Suppressor macrophage treated with lipopolysaccharide for 1 hour (primary cell): ENCODE measurements around the gene SEMG1.

Experiments used
- DNase-seq, 3 donors: peaks; one replicate each; pipeline ENCODE4 v3.0.0-alpha.2; 2020 to 2022

The SEMG1 gene, protein sequence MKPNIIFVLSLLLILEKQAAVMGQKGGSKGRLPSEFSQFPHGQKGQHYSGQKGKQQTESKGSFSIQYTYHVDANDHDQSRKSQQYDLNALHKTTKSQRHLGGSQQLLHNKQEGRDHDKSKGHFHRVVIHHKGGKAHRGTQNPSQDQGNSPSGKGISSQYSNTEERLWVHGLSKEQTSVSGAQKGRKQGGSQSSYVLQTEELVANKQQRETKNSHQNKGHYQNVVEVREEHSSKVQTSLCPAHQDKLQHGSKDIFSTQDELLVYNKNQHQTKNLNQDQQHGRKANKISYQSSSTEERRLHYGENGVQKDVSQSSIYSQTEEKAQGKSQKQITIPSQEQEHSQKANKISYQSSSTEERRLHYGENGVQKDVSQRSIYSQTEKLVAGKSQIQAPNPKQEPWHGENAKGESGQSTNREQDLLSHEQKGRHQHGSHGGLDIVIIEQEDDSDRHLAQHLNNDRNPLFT

DNA sequence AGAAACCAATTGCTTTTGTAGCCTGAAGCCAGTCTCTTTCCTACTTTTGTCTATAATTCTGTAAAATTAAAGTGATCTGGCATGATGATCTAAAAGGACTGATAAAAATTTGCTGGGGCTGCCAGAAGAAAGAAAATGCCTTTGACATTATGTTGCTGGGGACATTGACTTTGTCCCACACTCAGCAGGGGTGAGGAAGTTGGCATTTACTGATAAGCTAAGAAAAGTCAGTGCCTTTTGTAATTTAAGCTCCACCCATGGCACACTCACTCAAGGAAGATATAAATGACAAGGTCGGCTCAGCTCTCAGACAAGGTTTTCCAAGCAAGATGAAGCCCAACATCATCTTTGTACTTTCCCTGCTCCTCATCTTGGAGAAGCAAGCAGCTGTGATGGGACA is at the start of gene SEMG1:
SEMG1 (plus strand) TSS at position 309 of the 400 bp plus-strand sequence; CDS start at position 330, 21 bp downstream.
- DNase-seq: no peak

DNA sequence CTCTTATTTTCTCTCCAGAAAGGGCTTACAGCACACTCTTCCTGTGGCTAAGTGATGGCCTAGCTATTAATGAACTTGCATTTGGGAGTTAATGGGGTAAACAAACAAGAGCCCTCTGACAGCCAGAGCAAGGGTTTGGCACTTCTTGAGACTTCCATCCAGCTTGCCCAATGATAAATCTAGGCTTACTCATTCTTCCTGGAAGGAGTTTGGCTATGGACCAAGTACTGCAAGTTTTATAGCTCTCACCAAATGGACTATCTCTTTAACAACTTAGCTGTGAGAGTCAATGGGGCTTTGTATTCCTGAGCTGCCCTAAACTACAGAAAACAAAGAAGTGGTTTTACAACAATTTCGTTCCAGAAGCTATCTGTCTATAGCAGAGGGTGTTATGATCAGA is 48.9 kb upstream of the SEMG1 start:
- DNase-seq: no peak

DNA sequence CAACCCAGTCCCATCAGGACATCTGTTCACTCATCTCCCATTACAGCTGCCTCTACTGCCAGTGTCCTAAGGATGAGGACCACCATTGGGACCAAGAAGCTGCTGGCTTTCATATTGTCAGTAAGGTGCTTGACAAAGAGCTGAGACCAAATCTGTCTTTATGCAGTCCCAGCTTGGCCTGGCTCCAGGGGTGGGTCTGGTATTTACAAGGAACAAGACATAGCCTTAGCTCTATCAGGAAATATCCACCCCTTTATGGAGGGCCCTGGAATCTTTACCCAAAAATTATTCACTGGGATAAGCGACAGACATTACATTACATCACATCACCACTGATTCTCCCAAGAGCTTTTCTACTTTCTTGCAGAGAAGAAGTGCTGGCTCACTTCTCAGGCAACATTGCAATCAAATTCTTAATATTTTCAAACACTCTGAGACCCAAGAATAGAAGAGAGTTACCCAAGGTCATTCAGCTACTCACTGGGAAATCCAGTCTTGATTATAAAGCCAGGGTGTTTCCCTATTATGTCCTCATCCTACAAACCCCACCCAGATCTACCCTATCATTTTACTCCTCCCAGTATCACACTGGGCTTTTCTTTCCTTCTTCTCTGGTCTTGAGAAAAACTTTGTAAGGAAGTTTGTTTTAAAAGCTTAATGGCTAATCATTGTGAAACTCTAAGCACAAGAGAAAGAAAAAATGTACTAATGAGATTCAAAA is 43.6 kb upstream of the SEMG1 start:
- peak; percentile 15 to 53 (median 26) for DNase-seq

DNA sequence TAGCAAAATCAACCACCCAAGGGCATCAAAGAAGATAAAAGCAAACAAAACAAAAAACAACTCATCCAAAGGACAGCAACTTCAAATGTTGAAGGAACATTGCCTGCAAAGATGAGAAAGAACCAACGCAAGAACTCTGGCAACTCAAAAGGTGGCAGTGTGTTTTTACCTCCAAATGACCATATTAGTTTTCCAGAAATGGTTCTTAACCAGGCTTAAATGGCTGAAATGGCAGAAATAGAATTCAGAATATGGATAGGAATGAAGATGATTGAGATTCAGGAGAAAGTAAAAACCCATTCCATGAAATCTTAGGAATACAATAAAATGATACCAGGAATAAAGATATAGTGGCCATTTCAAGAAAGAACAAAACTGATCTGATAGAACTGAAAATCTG is 41.9 kb upstream of the SEMG1 start:
- DNase-seq: no peak

DNA sequence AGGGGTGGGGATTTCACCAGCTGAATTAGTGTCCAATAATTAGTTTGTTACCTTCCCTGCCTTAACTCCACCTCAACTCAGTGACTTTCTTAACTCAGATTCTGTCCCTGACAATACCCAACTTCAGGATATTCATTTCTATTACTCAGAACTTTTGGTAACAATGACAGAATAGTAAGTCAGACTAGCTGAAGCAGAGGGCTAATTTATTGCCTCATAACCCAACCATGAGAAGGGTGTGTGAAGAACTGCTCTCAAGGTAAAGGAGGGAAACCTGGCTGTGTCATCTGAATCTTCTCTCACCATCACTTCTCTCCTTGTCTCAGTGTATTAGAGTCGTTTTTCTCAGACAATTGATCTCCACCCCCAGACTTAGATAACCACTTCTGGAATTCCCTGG is 33.3 kb upstream of the SEMG1 start:
- no peak for DNase-seq

DNA sequence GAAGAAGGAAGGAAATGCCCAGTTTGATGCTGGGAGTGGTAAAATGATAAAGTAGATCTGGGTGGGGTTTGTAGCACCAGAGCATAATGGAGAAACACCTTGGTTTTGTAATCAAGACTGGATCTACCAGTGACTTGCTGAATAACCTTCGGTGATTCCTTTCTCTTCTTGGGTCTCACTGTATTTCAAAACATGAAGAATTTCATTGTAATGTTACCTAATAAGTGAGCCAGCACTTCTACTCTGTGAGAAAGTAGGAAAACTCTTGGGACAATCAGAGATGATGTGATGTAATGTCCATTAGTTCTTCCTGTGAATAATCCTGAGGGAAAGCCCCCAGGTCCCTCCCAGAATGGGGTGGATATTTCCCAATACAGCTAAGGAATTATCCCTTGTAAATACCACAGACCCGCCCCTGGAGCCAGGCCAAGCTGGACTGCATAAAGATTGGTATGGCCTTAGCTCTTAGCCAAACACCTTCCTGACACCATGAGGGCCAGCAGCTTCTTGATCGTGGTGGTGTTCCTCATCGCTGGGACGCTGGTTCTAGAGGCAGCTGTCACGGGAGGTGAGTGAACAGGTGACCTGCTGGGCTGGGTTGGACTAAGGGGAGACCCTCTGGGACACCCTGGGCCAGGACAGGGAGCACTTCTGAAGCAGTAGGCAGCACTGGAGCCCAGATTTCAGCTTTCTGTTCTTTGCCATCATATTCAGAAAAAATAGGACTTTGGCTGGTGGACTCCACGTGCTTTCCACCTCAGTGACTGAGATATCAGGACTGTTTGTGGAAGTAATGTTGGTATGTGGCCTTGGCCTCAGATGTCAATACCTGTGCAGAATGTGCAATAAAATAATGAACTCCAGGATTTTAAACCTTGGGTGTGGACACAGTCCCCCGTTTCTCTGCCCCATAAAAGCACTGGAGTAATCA is 32.1 kb upstream of the SEMG1 start, which contains the start of gene PI3:
PI3 (plus strand) TSS at position 469 of the 931 bp plus-strand sequence; CDS start at position 490, 21 bp downstream.
- DNase-seq: peak; percentile 51 to 71 (median 68)

DNA sequence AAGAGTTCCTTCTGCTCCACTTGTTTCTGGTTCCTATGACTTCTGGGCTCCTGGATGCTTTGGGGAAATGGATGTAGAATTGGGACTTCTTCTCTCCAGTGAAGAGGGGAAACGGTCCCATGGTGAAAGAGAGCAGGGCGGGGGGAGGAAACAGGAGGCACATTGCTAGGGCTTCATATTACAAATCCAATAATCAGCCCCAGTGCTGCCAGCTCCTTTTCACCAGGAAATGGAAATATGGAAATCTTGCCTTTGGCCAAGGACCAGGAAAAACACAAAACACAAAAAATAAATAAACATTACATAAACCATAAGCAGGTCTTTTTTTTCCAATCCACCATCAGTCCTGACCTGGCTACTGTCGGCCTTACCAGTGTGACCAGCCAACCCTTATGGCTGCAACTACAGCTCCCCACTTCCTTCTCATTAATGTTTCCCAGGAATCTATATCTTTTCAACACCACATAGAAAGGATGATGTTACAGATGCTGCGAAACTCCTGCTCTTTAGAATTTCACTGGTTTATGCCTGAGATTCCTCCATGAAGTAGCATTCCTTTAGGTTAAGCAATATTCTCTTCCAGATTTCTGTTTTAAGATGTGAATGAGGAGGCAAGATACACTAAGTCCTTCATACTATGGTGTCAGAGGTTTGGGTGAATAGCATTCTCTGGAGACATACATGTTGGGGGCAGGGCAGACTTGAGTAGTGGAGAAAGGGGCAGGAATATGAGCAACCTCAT is 30.1 kb upstream of the SEMG1 start:
- no peak for DNase-seq

DNA sequence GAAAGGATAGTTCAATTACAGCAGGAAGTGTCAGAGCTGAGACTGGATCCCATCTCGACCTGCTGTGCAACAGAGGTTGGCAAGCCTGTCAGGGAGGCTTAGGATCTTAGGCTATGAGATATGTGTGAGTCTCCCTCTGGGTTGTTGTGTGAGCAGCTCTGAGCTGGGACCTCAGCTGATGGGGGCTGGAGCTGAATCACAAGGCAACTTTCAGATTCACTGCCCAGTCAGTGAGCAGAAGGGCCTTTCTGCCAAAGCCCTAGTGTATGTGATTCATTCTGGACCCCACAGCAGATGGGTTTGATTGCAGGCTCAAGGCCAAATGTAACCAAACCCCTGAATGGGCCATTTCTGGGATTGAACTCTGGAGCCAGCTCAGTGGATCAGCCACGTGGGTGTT is 27.7 kb upstream of the SEMG1 start:
- peak in 2 of 3 donors; percentile 8 to 20 for DNase-seq

DNA sequence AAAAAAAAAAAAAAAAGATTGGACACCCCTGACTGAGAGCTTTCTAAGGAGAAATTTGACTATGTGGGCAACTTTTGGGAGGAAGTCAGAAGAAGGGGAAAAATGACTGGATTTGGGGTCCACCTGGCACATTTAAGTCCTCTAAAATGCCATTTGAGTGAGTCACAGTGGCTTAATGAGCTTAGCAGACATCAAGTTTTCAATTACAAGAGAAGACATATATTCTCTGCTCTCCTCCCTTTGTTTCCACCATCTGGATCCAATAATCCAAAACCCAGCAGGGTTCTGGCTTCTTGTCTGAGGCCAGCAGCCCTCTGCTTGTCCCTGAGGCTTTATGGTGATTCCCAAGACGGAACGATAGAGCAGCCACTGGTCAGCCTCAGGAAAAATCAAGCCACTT is 25.2 kb upstream of the SEMG1 start:
- no peak for DNase-seq

DNA sequence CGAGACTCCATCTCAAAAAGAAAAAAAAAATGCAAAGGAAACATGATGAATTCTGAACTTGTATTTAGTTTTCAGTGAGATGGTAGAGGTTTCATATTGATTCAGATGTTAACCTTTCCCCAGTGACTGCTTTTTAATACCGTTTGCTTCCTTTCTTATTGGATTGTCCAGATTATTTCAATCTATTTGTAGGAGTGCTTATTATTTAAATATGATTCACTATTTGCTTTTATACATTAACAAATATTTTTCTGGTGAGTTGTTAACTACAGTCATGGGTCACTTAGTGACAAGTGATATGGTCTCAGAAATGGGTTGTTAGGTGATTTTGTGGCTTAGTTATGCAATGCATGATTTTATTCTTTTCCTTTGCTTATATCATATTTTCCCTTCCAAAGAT is 23.7 kb upstream of the SEMG1 start:
- no peak for DNase-seq

DNA sequence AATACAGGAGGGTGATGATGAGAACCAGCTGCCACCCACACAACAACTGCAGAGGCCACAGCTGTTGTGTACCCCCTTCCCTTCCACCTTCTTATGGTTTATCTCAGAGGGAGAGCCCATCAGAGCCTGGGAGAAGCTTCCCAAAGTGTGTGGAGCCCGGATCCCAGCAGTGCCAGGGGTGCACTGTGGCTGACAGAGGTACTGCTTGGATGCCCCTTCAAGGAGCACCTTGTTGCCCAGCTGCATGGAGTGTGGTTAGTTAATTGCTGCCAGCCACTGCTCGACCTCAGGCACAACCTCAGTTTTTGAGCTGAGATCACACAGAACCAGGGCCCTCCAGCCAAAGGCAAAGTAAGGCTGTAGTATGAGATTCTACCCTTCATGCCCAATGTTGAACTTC is 19.1 kb upstream of the SEMG1 start:
- no peak for DNase-seq

DNA sequence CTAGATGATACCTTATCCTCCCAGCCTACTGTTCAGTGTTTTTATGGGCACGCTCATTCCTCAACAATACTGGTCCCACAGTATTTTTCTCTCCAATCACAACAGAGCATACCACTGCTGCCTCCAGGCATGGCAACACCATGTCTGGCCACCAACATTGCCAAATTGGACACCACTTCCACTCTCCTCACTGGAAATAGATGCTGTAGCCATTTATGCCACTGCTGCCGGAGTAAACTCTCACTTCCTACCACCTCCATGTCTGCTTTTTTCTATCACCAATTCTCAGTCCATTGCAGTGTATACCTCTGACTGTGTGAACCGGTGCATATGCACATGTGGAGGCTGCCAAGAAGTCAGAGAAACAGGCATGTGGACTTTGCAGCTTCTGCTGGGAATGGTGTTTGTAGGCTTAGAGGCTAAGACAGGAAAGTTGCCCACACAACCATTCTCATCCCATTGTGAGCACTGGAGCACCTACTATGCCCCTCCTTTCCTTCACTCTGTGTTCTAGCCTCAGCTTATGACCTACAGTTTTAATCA is 17.7 kb upstream of the SEMG1 start:
- no peak for DNase-seq

DNA sequence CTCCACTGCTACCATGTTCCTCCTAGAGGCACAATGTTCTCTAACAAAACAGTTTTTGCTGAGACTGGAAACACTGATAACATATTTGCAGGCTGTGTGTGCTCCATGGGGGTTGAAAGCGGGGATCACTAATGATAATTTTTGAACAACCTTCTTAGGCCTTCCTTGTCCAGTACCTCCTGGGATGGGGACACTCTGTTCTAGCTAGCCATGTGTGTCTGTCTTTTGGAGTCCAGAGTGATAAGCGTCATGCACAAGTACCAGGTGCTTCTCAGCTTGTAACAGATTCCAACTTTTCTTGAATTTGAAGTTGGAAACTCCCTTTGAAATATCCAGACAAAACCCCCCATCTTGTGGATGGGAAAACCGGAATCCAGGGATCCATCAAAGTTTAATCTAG is 17.0 kb upstream of the SEMG1 start:
- no peak for DNase-seq

DNA sequence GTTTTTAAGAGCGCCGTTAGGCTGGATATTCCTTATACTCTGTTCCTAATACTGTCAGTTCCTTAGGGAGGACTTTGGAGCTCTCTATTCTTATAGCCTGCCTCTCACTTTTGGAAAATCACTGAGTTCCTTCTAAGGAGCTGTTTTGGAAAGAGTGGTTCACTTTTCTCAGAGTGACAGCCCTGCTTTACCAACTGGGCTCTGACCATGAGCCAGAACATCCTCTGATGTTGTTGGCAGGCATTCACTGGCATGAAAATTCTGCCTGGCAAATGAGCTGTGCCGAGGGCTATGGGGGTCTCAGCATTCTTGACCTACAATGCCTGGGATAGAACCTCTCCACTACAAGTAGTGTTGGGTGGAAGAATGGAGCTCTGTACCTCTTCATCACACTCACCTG is 14.9 kb upstream of the SEMG1 start:
- DNase-seq: no peak

DNA sequence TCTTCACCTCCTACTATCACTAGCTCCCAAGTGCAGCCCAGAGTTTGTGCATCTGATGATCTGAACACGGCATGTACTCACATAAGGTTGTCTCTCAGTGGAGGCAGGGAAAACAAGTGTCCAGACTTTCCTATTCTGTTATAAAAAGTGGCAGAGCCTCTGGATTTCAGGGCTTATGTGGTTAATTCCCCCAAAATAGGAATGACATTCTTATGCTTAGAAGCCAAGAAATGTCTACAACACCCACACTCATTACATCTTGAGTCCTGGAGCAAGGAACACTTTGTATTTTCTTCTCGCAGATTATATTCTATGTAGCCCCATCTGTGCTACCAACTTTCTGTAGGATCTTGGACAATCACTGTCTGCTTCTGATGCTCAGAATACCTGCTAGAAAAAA is 13.5 kb upstream of the SEMG1 start:
- no peak for DNase-seq

DNA sequence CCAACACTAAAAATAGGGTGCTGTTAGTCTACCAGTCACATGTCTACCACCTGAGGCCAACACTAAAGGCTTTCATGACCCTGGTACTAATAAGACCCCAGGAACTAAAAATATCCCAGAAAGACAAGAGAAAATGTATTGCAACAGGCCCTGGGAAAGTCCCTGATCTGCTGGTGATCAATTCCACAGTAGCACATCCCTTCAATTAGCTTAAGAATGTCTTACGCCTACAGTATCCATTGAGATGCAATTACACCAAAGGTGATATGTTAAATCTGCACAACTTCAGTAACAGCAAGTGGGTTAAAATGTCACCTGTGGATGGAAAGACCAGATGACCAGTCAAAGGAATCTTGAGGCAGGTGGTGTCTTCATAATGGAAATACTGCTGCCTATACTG is 3.1 kb downstream of the SEMG1 start:
- DNase-seq: no peak

DNA sequence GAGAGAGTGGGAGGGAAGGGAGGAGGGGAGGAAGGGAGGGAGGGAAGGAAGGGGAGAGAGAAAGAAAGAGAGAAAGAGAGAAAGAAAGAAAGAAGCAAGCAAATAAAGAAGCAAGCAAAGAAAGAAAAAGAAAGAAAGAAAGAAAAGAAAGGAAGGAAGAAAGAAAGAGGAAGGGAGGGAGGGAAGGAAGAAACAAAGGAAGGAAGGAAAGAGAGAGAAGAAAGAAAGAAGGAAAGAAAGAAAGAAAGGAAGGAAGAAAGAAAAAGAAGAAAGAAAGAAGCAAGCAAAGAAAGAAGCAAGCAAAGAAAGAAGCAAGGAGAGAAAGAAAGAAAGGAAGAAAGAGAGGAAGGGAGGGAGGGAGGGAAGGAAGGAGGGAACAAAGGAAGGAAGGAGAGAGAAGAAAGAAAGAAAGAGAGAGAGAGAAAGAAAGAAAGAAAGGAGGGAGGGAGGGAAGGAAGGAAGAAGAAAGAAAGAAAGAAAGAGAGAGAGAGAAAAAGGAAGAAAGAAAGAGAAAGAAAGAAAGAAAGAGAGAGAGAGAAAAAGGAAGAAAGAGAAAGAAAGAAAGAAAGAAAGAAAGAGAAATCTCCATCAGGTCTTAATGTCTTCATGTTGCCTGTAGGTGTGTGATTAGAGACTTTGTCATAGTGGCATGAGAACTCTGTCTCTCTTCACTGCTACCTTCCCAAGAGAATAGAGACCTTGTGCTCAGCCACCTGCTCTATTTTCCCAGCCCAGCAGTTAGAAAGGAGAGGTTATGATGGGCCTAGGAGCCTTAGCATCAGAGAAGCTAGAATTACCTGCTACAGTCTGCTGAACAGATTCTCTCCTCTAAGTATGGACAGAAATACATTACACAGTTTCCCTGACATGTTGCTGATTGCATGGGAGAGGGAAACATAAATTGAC is 5.0 kb downstream of the SEMG1 start:
- DNase-seq: no peak

DNA sequence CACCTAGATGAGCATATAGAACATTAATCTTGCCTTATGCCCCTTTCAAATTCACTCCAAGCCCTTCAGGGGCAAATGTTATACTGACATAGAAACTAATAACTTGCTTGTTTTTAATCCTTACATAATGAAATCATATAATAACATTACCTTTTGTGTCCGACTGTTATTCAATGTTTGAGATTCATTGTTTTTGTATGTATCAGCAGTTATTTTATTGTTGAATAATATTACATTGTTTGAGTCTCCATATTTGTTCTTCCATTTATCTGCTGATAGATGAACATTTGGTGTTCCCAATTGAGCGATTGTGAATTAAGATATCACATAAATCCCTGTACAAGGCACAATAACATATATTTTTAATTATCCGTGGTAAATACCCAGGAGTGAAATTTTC is 6.0 kb downstream of the SEMG1 start:
- no peak for DNase-seq

DNA sequence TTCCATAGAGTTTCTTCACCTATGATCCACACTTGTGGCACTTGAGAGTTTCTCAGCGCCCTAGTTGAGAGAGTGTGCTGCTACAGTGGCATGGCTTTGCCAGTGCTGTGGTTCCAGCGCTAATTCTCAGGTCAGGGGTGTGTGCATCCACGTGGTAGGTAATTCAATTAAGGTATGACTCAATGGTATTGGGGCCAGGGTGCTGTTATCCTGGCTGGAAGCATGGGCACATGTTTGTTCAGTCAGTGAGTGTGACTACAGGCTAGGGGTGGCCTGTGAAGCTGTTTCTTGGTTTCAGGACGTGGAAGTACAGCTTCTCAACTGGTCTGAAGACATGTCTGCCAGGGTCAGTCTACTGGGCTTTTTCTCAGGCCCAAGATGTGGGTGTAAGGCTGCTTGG is 11.3 kb downstream of the SEMG1 start:
- no peak for DNase-seq

DNA sequence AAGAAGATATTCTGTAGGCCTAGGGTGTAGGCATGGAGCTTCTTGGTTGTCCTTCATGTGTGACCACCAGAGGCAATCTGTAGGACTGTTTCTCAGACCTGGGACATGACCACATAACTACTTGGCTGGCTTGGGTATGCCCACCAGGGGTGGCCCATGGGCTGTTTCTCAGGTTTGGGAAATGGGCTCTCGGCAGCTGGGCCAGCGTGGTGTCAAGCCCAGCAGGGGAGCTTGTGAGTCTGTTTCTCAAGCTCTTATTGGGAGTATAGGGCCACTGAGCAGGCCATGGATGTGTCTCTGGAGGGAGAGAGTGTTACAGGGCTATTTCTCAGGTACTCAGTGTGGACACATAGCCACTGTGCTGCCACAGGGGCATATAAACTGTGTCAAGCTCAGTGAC is 11.8 kb downstream of the SEMG1 start:
- no peak for DNase-seq

DNA sequence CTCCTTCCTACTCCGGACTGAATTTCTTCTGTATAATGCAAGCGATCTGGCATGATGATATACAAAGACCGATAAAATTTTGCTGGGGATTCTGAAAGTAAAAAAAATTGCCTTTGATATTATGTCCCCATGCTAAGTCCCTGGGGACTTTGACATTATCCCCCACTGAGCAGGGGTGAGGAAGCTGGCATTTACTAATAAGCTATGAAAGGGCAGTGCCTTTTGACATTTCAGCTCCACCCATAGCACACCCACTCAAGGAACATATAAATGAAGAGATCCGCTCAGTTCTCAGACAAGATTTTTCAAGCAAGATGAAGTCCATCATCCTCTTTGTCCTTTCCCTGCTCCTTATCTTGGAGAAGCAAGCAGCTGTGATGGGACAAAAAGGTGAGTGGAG is 14.2 kb downstream of the SEMG1 start, which contains the start of gene SEMG2:
SEMG2 (plus strand) TSS at position 298 of the 400 bp plus-strand sequence; CDS start at position 315, 17 bp downstream.
- DNase-seq: no peak
